ENCODE measurements around the gene DCC. TPM values are rescaled to one million over a fixed set of nuclear protein-coding genes. Genes with fewer than 3 reads are reported as not detected.

Gene DCC
- total and polyA plus RNA-seq, 10 donors: 0.03 to 9.2 (median 0.91) TPM; not detected in 1

DNA sequence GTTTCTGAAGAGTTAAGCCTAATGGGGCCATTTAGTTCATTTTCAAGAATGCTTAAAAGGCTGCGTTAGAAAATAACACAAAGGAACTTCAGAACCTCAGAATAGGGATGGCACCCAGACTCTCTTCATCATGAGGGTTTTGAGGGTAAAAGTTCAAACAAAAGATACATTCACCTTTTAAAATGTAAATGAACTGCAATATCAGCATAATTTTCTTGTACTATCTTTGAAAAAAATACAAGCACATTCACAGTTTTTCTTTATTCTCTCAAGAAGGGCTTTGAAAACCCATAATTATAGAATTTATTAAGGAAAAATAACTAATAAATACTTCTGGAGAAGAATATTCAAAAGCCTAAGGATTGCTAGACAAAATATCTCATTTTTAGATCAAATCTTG, 791.0 kb downstream of the DCC start:
- TF ChIP-seq POLR2AphosphoS5 (IDR thresholded peaks at IDR 0.05) (no peak), POLR2A (IDR thresholded peaks at IDR 0.05) (no peak)
- TF ChIP-seq, protein P1, sequence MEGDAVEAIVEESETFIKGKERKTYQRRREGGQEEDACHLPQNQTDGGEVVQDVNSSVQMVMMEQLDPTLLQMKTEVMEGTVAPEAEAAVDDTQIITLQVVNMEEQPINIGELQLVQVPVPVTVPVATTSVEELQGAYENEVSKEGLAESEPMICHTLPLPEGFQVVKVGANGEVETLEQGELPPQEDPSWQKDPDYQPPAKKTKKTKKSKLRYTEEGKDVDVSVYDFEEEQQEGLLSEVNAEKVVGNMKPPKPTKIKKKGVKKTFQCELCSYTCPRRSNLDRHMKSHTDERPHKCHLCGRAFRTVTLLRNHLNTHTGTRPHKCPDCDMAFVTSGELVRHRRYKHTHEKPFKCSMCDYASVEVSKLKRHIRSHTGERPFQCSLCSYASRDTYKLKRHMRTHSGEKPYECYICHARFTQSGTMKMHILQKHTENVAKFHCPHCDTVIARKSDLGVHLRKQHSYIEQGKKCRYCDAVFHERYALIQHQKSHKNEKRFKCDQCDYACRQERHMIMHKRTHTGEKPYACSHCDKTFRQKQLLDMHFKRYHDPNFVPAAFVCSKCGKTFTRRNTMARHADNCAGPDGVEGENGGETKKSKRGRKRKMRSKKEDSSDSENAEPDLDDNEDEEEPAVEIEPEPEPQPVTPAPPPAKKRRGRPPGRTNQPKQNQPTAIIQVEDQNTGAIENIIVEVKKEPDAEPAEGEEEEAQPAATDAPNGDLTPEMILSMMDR (IDR thresholded peaks at IDR 0.05 in 8 of 11, conservative IDR thresholded peaks at IDR 0.05 in 3 of 11): no peak
- Histone ChIP-seq H3K4me1 (no peaks in the 10 kb centered on the region), H3K27me3 (replicated peaks in 1 of 7) (no peaks in the 10 kb centered on the region), H3K27ac (no peak overlapping the region), H3K36me3 (no peaks in the 10 kb centered on the region), H3K4me3 (no peak overlapping the region), H3K9me3 (no peaks in the 10 kb centered on the region)
- WGBS, 5 donors: 78 to 93% (median 92%) methylated on average over 1 of the region's 1 CpG
- no peak for DNase-seq
- intact Hi-C loops (cut with DNase I; ENCODE audit: low total_unique reads): no loop called here

DNA sequence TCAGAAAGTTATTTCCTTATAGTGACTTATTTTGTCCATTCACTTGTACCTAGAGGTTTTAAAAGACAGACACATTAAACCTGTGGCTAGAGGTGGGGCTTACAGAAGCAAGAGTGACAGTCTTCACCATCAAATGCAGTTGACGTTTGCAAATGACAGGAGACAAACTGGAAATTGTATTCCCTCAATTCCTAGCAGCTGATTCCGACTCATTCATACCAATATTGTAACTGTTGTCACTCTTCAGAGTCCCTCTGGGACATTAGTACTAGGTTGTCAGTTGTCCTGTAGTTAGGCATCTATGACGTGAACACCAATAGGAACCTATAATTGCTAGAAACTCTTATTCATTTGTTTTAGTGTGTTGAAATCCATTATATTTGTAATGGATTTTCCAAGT, 794.7 kb downstream of the DCC start:
- intact Hi-C loops (cut with DNase I; ENCODE audit: low total_unique reads): no loop called here

DNA sequence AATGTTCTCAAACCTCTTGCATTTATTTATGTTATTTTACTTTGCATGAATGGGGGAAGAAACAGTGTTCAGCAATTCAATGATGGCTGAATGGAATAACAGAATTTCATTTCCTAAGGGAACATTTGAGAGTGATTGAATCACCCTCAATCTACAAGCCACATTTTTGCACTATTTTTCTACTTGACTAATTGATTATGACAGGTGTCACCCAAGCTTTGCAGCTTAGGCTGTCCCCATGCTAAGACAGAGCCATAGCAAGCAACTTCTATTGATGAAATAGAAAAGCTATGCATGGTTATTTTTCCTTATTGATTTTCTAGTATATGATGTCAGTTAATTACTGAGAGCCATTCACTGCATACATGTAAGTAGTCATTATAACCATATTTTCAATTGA, 795.7 kb downstream of the DCC start:
- DNase-seq: no peak
- Histone ChIP-seq H3K36me3 (no peaks in the 10 kb centered on the region), H3K4me1 (no peaks in the 10 kb centered on the region), H3K4me3 (no peak overlapping the region), H3K27me3 (replicated peaks in 1 of 7) (no peaks in the 10 kb centered on the region), H3K27ac (no peak overlapping the region), H3K9me3 (peaks cover 0 to 19% (median 9%) of the 10 kb centered on the region in 8 donors)
- no peak for TF ChIP-seq POLR2AphosphoS5 (IDR thresholded peaks at IDR 0.05)
- TF ChIP-seq, protein P1 (IDR thresholded peaks at IDR 0.05 in 8 of 11, conservative IDR thresholded peaks at IDR 0.05 in 3 of 11): no peak
- intact Hi-C loops (cut with DNase I; ENCODE audit: low total_unique reads): no loop called here

More for the DNA sequence above, 794.7 kb downstream of the DCC start:
- no peak for DNase-seq
- peaks cover 0 to 19% (median 9%) of the 10 kb centered on the region in 8 donors for H3K9me3 ChIP-seq
- H3K27me3 ChIP-seq (replicated peaks in 1 of 7): no peaks in the 10 kb centered on the region
- no peak for TF ChIP-seq POLR2A (IDR thresholded peaks at IDR 0.05)
- no peak for TF ChIP-seq POLR2AphosphoS5 (IDR thresholded peaks at IDR 0.05)
- TF ChIP-seq, protein P1 (IDR thresholded peaks at IDR 0.05 in 8 of 11, conservative IDR thresholded peaks at IDR 0.05 in 3 of 11): no peak
- no peaks in the 10 kb centered on the region for H3K36me3 ChIP-seq
- WGBS, 5 donors: 73 to 84% (median 78%) methylated on average over 3 of the region's 3 CpGs
- H3K27ac ChIP-seq: no peak overlapping the region
- no peaks in the 10 kb centered on the region for H3K4me1 ChIP-seq
- H3K4me3 ChIP-seq: no peak overlapping the region

DNA sequence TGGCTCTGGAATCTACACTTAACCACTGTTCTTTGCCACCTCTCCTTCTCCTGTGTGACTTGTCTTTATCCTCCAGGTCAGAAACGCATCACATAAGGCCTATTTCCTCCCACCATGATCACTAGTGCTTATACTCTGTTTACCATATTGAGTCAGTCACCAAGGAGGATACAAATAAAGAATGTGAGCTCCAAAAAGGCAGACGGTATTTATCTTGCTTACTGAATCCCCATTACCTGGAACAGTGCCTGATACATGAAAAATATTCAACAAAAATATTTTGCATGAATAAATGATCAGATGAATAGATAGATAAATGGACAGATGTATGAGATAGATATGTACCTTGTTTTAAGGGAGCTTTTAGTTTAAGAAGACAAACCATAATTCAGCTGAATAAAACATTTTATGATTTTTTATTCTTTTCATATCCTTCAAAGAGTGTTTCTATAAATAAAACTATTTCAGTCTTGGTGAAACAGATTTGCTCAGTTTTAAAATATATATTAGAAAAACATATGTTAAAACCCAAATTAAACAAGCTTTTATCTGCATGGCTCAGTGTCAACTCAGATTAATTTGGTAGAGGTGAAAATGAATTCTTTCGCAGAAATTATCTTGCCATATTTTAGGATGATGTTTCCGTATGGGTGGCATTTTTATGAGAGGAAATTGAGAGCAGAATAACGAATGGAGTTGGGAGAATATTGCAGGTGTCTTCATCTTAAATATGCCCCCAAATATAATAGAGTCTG, 799.9 kb downstream of the DCC start:
- intact Hi-C loops (cut with DNase I; ENCODE audit: low total_unique reads): no loop called here
- Histone ChIP-seq H3K9me3 (peaks cover 0 to 19% (median 9%) of the 10 kb centered on the region in 8 donors), H3K4me1 (no peaks in the 10 kb centered on the region), H3K27ac (no peak overlapping the region), H3K4me3 (no peak overlapping the region), H3K36me3 (no peaks in the 10 kb centered on the region), H3K27me3 (replicated peaks in 1 of 7) (no peaks in the 10 kb centered on the region)
- DNase-seq: no peak
- 74 to 88% (median 84%) methylated on average over 5 of the region's 5 CpGs for WGBS, 5 donors
- TF ChIP-seq POLR2A (IDR thresholded peaks at IDR 0.05) (no peak), POLR2AphosphoS5 (IDR thresholded peaks at IDR 0.05) (no peak)
- TF ChIP-seq, protein P1 (IDR thresholded peaks at IDR 0.05 in 8 of 11, conservative IDR thresholded peaks at IDR 0.05 in 3 of 11): no peak

Data from spleen (tissue), 11 donors.